NCI-H1436 (cell line): ENCODE results near the gene SYNJ2.

ENCODE experiments used
- DNase-seq: peaks from one replicate; lab custom pipeline; 2025; lab: John Stamatoyannopoulos, UW

The SYNJ2 gene

GRCh38 chr6:157999168-158000051 lies 17.7 kb downstream of the SYNJ2 start:
- no peak for DNase-seq

GRCh38 chr6:158000530-158001307 lies 19.1 kb downstream of the SYNJ2 start:
- no peak for DNase-seq

GRCh38 chr6:158002249-158002950 lies 20.7 kb downstream of the SYNJ2 start:
- no peak for DNase-seq

GRCh38 chr6:158002951-158003853 lies 21.5 kb downstream of the SYNJ2 start:
- no peak for DNase-seq

GRCh38 chr6:158003910-158004700 lies 22.4 kb downstream of the SYNJ2 start:
- no peak for DNase-seq

- no peak for DNase-seq
These were observed 23.0 kb downstream of the SYNJ2 start for GRCh38 chr6:158004701-158005095.

- DNase-seq = no peak
These were observed 24.0 kb downstream of the SYNJ2 start for GRCh38 chr6:158005626-158006180.

GRCh38 chr6:158006331-158006730 lies 24.7 kb downstream of the SYNJ2 start:
- DNase-seq = no peak

- no peak for DNase-seq
These were observed 25.3 kb downstream of the SYNJ2 start for GRCh38 chr6:158006821-158007570.

- DNase-seq = no peak
These were observed 27.1 kb downstream of the SYNJ2 start for GRCh38 chr6:158008864-158009113.

GRCh38 chr6:158009114-158009891 lies 27.6 kb downstream of the SYNJ2 start:
- DNase-seq = no peak

- DNase-seq = no peak
These were observed 28.4 kb downstream of the SYNJ2 start for GRCh38 chr6:158009935-158010585.

GRCh38 chr6:158010591-158011477 lies 29.2 kb downstream of the SYNJ2 start:
- no peak for DNase-seq

- no peak for DNase-seq
These were observed 29.8 kb downstream of the SYNJ2 start for GRCh38 chr6:158011478-158011920.

- DNase-seq = no peak
These were observed 30.4 kb downstream of the SYNJ2 start for GRCh38 chr6:158011980-158012566.

GRCh38 chr6:158013904-158014504 lies 32.3 kb downstream of the SYNJ2 start:
- no peak for DNase-seq
